CD4-positive, alpha-beta T cell treated with Interleukin-2 at 100 ng/mL for 4 hours (primary cell): ENCODE measurements around the gene OSBPL3.

ENCODE experiments used
- DNase-seq: peaks from one replicate; pipeline ENCODE4 v3.0.0-alpha.2; 2020; ENCODE audit warnings: low spot score

OSBPL3 gene

DNA sequence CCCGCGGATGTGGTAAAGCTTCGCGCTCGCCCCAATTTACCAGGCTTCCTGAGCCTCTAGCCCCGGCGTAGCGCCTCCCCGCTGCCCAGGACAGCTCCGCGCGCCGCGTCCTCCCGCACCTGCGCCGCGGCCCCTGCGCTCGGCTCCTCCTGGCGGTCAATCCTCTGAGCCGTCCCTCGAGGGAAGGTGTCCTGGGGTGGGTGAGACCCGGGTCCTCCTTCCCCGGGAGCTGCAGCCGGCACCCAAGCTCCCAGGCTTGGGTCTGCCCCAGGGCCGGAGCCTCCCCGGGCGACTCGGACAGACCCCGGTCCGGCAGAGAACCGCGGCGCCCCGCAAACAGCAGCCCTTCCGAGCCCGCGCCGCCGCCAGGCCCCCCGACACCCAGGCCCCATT is 512 bp downstream of the OSBPL3 start:
- DNase-seq, result peak; percentile 79

DNA sequence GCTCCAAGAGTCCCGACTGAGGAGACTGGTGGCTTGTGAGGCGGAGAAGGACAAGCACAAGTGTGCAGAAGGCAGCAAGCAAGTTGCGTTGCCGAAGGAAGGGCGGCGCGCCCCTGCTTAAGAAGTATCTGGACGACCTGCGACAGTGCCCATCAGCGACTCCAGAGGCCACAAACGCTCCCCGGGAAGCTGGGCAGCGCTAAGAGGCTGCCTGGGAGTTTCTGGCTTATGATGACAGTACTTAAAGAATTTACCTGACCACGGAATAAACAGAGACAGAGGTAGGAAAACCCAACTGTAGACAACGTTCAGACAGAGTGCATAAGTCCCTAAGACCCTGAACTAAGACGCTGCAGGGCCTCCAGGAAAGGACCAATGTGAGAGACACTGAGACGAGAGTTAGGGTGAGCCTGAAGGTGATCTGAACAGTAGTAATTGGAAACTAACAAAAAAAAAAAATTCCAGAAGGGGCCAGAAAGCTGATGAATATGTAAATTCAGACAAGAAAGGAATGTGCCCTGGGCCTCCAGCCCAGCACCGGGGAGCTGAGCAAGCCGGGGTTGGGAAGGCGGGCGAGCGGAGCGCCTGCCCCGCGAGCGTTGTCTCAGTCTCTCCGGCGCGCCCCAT is 1.0 kb downstream of the OSBPL3 start:
- peak; percentile 21 for DNase-seq

DNA sequence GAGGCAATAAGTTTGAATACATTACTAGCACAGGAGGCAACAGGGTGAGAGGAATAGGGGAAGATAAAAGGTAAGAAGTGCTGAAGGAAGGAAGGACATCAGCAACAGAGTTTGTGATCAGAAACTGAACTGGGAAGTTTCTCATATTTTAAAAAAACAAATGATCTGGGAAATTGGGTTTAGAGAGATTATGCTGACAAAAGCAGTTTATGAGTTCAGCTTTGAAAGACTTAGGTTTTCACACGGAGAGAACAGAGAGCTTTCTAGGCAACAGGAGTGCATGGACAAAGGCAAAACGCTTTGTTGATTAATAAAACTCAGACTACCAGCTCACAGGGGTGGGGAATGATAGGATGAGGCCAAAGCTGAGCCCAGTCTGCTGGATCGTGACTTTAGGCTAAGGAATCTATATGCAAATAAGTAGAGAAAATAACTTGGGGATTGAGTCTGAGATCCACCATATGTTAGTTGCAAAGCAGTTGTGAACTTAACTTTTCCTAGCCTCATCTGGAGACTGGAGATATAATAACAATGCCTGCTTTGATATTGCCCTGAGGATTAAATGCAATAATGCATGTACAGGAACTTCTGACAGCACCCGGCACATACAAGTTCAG is 4.2 kb downstream of the OSBPL3 start:
- no peak for DNase-seq

DNA sequence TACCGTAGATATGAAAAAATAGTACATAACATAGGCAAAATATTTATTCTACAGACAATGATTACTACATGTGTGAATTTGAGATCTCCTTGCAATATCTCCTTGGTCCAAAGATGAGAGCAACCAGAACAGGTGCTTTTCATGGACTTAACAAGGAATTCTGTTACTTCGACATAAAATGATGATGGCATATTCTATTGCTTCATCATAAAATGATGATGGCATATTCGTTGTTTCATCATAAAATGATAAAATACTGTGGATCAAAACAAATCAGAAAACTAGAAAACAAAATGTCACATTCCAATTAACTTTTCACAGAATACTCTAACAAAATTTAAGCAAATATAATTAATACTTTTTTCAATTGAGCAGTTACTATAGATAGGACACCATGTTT is 4.8 kb downstream of the OSBPL3 start:
- DNase-seq, result no peak

DNA sequence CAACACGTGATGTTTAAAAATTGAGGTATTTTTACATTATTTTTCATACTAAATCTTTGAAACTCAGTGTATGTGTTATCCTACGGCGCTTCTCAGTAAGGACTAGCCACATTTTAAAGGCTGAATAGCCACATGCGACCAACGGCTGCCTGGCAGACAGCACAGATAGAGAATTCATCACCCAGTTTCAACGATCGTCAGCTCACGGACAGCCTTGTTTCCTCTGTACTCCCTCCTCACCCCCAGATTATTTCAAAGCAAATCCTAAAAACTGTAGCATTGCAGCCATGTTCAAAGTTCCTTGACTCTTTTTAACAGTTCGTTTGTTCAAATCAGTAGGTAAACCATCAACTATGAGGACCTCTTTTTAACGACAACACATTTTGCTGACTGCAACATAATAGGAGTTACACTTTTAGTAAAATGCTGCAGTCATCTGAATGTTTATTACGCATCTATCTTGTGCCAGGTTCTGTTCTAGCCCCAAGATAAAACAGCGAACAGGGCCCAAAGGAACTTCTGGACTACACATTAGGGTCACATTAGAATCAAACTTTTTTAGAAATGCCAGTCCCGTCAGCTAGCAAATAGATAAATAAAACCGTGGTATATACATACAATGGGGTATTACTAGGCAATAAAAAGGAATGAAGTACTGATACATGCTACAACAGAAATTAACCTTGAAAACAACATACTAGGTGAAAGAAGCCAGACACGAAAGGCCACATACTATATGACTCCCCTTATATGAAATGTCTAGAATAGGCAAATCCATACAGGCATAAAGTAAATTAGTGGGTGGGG is 5.7 kb downstream of the OSBPL3 start:
- DNase-seq, result no peak

DNA sequence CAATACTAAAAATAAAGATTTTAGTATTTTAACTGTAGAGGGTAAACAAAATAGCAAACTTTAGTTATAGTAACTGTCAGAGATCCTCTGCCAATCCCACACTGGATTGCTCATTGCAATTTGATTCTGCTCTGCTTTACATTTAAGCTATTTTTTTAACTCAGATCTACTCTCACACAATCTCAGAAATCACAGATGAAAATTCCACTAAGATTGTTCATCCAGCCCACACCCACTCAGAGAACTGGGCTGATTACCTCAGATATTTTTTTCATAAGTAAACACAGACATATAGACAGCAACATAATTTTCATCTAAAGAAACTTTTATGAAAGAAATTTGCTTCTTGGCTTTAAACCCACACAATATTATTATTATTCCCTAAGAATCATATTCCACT is 7.0 kb downstream of the OSBPL3 start:
- DNase-seq, result no peak

DNA sequence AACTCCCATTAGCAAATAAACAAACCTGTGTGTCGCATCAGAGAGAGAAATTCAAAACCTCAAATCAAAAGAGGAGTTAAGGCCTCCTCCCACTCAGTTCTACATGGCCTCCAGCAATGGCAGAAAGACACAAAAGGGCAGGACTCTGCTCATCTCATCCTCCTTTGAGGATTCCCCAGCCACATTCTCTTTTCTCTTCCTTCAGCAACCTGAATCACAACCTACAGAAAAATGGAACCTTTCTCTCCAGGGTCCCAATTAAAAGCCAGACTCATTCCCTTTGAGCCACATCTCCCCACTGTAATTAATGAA is 7.9 kb downstream of the OSBPL3 start:
- DNase-seq, result no peak

DNA sequence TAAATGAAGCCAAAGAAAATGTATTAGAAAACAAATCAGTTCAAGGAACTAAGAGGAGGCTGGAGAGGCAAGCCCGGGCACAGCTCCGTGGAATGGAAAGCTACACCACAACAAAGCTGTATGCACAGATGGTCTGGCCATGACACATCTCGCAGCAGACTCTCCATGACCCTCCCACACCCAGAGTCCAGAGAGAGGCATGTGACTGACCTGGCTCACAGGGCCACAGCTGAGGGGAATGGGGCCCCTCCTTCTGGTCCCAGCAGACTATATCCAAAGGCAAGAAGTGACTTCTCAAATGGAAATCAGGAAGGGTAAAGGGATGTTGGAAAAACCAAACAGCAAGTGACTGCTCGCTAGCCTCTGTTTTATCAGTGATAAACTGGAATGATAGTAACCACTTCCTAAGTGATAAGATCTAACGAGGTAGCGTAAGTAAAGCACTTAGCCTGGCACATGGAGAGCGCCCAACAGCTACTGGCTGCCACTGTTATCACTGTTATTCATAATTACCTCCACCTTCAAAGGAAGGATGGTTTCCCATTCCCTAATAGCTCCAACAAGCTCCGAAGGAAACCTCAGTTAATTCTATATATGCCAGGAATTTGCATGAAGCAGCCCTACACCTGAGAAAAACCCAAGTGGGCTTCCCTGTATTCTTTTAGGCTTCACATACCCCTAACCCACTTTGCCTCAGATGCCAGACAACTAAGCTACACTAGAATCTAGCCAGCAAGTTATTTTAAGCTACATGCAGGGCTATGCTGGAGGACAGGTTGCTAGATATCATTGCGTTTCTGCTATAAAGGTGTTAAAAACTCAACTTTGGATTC is 8.4 kb downstream of the OSBPL3 start:
- no peak for DNase-seq

DNA sequence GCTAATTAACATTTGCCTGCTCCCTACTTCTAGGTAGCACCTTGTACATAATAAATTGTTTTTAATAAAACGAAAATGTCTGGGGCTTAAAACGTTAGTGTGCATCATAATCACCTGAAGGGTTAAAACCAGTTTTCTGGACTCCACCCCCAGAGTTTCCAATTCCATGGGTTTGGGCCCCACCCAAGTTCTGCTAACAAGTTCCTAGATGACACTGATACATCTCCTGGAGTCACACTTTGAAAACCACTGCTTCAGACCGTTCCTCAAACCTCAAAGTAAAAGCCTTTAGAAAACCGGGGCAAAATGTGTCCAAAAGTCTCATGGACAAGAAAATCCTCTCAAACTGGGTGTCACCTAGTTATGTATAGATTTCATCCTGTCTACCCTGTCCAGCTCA is 9.3 kb downstream of the OSBPL3 start:
- no peak for DNase-seq

DNA sequence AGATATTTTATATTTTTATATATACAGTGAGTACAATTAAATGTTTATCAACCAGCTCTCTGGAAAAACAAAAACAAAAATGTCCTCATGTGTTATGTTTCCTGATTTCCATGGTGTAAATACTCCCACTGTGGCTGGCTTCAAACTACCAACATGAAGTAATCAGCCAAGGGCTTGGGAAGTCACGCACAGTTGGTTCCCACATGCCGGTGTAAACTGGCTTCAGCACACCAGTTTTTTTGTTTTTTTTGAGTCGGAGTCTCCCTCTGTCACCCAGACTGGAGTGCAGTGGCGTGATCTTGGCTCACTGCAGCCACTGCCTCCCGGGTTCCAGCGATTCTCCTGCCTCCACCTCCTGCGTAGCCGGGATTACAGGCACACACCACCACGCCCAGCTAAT is 11.8 kb downstream of the OSBPL3 start:
- no peak for DNase-seq

DNA sequence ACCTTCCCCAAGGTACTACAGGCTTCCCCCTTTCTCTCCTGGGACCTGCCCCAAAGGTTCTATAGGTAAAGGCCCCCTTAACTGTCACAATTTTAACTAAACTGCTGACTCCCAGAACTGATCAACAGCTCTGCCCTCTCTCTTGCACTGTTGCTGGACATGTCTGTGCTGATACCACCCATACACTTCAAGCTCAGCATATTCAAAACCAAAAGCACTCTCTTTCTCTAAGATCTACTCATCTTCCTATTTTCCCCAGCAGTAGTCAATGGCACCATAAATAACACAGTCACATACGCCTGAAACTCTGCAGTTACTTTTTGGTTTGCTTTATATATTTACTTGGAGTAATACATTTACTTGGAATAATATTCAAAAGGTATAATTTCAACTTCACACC is 12.3 kb downstream of the OSBPL3 start:
- DNase-seq, result no peak

DNA sequence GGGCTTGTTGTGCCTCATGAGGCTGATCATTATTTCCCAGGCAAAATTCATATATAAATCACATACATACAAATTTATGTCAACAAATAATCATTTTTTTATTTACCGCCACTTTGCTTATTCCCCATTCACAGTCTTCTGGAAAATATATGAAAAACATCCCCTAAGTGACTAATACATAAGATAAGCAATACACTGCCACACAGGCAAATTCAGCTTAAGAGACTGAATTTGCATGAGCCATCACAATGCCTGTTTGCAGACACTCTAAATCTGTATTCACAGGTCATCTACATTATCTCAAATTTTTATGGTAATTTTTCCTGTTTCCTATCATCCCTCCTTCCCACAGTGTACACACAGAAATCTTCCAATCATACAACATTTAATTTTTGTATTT is 13.2 kb downstream of the OSBPL3 start:
- DNase-seq, result no peak

DNA sequence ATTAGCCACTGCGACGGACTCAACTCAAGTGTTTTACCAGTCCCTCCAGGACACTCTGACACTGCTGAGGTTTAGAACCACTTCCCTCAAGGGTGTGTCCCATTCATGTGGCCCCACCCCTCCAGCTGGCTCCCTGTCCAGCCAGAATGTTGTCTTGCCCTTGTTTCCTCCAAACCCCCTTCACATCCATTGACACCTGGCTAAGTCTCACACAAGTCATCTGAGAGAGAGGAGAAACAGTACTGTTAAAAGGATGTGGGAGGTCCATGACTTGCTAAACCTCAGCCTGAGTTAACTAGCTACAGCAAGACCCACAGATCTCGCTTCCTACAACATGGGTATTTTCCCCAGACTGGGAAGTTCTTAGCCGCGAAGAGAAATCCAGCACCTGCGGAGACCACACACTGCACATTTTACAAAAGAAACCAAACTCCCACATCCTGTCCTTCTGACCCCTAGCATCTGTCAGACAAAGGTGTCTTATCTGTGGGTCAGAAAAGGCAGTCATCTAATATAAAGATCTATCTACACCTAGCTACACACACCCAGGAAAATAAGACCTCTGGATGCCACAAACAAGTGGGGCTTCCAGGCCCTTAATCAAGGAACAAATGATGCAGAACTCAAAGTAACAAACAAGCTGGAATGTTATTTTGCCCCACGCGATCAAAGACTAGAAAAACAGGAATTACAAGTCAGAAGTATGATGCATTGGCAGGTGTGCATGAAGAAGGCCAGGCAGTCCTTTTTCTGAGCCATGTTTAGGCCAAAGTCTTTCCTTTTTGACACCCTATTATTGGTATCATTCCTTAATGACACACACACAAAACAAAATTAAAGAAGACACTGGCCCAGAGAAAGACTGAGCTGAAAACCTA is 13.9 kb downstream of the OSBPL3 start:
- peak; percentile 44 for DNase-seq

DNA sequence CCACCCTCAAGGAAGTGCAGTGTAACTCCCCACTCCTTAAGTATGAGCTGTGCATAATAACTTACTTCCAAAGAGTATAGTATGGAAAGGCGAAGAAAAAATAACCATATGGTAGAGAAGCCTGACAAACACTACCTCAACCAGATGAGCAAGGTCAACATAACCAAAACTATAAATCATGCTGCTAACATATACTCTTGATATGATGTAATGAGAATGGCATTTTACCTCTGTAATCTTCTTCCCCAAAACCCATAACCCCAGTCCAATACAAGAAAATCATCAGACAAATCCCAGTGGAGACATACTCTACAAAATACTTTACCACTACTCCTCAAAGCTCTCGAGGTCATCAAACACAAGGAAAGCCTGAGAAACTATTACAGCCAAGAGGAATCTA is 15.8 kb downstream of the OSBPL3 start:
- DNase-seq, result no peak

DNA sequence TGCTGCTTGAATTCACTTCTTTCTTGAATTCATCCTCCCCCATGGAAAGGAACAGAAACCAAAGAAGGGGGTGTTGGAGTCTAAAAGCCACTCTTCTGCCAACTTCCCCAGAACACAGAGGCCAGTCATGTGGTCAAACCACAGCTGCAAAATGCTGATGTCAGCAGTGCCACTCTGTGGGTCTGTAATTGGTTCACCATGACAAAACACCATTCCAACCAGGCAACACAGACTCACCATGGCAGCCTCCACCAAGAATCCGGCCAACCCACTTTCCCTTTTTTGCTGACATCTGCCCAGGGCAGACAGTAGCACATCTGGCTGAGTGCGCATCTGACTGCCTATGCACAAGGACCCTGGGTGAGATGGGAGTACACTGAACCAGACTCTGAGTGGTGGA is 16.8 kb downstream of the OSBPL3 start:
- peak; percentile 32 for DNase-seq

DNA sequence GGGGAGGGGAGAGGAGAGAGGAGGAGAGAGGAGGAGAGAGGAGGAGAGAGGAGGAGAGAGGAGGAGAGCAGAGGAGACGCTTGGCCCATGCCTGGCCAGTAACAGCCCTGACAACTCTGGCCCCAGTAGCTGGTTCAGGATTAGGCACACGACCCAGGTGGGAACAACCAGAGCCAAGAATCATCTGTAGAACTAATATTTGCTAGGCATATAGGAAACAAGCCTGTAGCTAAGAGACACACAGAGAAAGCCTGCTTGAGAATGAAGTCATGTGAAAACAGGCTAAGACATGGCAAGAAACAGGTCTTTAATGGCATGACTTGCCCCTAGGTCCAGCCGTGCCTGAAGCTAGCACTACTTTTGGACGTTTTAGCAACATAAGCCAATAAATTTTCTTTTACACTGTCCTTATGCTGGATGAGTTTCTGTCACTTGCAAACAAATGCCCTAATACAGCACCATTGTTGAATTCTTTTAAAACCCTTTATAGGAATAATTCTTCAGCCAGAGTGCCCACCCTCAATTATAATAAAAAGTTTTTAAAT is 17.5 kb downstream of the OSBPL3 start:
- DNase-seq, result no peak

DNA sequence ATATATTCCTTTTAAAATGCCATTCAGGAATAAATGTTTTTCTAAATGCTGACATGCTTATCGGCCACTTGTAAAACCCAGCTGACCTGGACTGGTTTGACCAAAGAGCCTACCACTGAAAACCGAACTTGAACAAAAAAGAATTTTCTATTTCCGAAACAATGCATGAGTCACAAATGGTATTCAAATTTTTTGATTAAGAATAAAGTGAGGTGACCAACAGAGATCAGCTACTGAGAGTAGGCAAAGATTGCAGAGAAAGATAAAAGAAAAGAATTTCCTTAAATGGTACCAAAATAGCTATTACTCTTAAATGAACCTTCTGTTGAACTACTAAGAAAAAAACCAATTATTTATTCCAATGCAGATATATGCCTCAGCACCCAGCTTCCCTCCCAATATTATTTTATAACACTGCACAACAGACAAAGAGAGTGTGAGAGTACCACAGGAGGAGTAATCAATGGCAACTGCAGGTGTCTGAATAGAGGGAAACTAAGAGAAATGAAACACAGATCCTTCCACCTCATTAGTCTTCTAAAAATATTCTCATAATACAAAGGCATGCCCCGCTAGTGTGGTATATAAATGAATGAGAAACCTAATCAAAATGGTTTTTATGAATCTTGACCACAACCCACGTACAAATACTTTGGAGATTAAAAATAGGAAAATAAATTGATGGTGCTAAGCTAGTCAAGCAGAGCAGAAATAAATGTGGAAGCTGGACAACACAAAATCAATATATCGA is 20.1 kb downstream of the OSBPL3 start:
- DNase-seq, result no peak

DNA sequence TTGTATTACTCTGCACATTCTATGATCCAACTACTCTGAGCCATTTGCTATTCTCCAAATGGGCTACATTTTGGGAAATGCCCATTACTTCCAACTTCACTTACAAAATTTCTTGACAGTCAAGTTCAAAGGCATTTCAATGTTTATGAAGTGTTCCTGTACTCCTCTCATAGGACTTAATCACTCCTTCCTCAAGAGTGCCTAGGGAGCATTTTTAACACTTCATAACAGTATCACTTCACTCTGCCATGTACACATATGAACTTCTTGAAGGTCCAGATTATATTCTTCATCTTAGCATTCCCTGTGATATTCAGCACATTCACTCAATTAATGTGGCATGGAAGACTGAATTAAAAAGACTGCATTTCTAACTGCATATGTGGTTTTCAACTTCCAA is 21.6 kb downstream of the OSBPL3 start:
- DNase-seq, result no peak

DNA sequence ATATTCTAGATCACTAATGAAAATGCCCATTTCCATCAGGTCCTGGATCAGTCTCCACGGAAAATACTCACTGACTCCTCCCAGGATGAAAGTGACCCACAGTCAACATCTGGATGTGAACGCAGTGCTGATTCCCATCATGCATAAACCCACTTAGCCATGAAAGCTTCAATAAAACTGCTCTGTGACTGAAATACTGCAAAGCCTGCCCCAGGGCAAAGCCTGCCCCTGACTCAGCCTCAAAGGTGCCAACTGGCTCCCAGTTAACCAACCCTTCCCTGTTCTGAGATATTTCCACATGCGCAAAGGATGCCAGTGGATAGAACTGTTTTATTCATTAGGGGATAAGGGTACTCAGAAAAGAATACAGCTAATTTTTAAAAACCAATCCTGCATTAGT is 24.0 kb downstream of the OSBPL3 start:
- DNase-seq, result no peak

DNA sequence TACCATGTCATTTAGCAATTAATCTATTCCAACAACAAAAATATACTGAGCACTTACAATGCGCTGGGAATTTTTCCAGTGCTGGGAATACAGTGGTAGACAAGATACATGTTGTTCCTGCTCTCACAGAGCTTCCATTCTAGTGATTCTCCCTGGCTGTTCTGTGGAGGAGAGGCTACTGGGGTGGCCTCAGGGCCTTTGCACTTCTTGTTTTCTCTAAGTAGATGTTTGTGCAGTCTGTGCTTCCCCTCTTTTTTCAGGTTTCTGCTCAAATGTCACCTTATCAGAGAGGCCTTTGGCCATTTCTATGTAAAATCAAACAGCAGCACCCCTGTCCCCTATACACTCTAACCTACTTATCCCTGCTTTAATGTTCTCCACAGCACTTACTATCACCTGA is 24.7 kb downstream of the OSBPL3 start:
- no peak for DNase-seq

DNA sequence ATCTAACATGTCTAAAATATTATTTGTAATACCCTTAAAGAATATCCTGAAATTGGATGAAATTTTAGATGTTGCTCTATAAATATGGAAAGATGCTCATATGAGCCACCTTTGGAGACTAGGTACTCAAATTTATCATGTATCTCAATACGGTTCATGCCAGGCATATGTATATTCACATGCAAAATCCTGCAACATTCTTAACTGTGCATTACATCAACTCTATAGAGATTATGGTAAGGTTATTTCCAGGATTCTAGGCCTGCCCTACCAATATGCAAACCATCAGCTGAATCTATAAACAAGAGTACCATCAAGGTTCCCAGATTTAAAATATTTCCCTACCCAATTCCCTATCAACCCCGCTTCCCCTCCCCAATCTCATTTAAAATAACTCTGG is 27.5 kb downstream of the OSBPL3 start:
- no peak for DNase-seq
